Measurements from ENCODE around the gene SALL2.

SALL2 gene

DNA sequence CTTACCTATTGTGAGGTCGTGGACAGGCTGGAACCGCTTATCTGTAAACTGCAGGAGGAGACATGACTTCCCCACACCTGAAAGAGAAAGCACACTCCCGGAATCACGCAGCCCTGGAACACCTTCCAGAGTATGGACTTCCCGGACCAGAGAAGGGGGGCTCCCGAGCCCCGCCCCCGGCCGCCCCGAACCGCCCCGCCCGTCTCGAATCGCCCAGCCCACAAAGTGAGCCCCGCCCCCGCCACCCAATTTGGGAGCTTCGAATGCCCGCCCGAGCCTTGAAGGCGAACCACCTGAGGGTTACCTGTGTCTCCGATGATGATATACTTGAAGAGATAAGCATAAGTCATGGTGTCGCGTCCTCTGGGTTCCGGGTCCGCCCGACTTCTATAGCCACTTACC lies 49.6 kb downstream of the SALL2 start:
- DNase-seq: peak; percentile 61

DNA sequence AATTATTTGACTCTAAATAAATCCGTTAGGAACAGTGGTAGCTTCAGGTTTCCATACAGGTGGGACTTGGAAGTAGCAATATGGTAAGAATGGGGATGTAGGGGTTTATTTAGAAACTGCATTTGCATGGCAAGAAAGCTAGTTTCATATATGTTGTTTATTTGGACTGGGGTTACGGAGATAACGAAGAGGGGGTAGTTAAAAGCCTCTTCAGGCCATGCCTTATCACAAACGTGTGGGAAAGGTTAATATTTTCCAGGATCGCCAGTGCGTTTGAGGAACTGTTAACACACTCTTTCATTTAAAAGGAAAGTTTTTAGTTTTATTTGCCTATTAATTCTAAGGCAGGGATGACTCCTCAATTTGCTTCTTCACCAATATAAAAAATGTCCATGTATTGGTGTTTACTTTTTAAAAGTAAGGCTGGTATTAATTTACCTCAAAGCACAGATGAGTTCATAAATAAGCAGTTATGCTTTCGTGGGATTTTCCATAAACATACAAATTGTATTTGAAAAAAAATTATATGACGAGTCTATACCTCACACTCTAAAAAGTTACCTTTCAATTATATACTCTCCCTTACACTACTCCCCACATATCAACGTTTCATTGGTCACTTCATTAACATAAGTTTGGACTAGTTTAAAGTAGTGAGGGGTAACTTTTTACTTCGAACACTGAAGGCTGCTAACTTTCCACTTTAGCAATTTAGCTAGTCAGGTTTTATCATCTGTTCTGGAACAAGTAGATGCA lies 50.2 kb downstream of the SALL2 start:
- DNase-seq: no peak
